ENCODE data around the gene RILPL1. TPM values are rescaled to one million over a fixed set of nuclear protein-coding genes. Genes with fewer than 3 reads are reported as not detected.
"Not testable (repeated sequence)": the region's sequence is repeated elsewhere in the genome, so short reads cannot be mapped to it uniquely, and the experiment has no call there.

The RILPL1 gene
- polyA plus RNA-seq (2012; ENCODE audit: insufficient read depth, insufficient read length, low read depth), result 10.3 TPM

DNA sequence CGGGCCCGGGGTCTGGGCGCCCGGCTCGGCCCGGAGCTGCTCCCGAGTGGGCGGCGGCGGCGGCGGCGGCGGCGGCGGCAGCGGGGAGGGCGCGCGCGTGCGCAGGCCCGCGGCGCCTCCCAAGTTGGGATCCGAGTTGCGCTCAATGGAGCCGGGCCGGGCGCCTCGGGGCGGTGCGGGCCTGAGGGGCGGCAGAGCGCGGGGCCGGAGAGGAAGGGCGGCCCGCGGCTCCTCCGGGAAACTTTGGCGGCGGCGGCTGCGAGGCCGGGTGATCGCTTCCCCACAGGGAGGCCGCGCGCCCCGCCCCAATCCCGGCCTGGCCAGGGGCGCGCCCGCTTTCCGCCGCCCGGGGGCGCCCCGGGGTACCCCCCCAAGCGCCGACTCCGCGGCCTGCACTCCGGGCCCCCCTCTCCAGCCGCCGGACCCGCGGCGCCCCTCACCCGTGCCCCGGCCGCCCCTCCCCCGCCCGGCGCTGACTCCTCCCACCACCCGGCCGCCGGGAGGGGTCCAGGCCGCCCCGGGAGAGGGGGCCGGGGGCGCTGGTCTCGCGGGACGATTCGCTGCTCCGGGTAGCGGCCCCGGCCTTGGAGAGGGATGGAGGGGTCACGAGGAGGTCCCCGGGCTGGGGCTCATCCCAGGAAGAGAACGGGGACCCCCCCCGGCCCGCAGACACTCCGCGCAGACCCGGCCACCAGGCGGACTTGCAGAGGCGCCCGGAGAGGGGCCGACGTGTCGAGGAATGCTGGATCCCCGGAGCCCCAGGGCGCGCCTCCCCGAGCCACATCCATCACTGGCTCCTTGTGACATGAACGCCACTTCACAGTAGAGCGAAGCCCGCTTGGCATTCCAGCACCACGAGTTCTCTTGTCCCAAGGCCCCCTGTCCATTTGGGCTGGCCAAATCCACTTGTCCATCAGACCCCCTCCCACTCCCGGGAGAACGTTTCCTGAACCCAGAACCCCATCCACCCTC is at the start of gene RILPL1:
Gene RILPL1, minus strand, starts transcription at position 48 of the 972 bp plus-strand sequence. CDS start 237 bp downstream, outside the sequence.
- Histone ChIP-seq H3K27me3 (no peaks in the 10 kb centered on the region), H3K4me3 (ENCODE audit: low read depth, low read length) (peak within 1 kb of the TSS; percentile 70), H3K36me3 (no peaks in the 10 kb centered on the region), H3K4me1 (no peaks in the 10 kb centered on the region; the same call in 1 of the 2 replicates), H3K9me3 (no peaks in the 10 kb centered on the region; the same call in 1 of the 2 replicates)
- peak; percentile 73 for DNase-seq
- TF ChIP-seq, protein P1, sequence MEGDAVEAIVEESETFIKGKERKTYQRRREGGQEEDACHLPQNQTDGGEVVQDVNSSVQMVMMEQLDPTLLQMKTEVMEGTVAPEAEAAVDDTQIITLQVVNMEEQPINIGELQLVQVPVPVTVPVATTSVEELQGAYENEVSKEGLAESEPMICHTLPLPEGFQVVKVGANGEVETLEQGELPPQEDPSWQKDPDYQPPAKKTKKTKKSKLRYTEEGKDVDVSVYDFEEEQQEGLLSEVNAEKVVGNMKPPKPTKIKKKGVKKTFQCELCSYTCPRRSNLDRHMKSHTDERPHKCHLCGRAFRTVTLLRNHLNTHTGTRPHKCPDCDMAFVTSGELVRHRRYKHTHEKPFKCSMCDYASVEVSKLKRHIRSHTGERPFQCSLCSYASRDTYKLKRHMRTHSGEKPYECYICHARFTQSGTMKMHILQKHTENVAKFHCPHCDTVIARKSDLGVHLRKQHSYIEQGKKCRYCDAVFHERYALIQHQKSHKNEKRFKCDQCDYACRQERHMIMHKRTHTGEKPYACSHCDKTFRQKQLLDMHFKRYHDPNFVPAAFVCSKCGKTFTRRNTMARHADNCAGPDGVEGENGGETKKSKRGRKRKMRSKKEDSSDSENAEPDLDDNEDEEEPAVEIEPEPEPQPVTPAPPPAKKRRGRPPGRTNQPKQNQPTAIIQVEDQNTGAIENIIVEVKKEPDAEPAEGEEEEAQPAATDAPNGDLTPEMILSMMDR (IDR thresholded peaks at IDR 0.05; ENCODE audit: low read depth, low read length), result peak; percentile 30; the same call in 1 of the 2 replicates

DNA sequence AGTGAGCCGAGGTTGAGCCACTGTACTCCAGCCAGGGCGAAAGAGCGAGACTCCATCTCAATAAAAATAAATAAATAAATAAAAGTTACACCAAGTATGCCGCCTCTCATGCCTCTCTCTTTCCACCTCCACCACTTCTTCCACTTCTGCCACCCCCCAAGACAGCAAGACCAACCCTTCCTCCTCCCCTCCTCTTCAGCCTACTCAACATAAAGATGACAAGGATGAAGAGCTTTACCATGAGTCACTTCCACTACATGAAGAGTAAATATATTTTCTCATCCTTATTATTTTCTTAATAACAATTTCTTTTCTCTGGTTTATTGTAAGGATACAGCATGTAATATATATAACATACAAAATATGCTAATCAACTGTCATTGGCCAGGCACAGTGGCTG is 47.3 kb upstream of the RILPL1 start:
- H3K4me3 ChIP-seq (ENCODE audit: low read depth, low read length), result no peak overlapping the region
- H3K36me3 ChIP-seq, result no peaks in the 10 kb centered on the region
- TF ChIP-seq, protein P1 (IDR thresholded peaks at IDR 0.05; ENCODE audit: low read depth, low read length), result no peak
- no peak for DNase-seq
- no peaks in the 10 kb centered on the region for H3K9me3 ChIP-seq
- H3K27me3 ChIP-seq, result no peaks in the 10 kb centered on the region
- H3K4me1 ChIP-seq, result no peaks in the 10 kb centered on the region; the same call in 1 of the 2 replicates

- not testable (repeated sequence) for H3K9me3 ChIP-seq; H3K27me3 ChIP-seq; H3K4me1 ChIP-seq; H3K36me3 ChIP-seq; DNase-seq; H3K4me3 ChIP-seq (ENCODE audit: low read depth, low read length)
Measured at GRCh38 chr12:123578829-123579228, 45.3 kb upstream of the RILPL1 start.

DNA sequence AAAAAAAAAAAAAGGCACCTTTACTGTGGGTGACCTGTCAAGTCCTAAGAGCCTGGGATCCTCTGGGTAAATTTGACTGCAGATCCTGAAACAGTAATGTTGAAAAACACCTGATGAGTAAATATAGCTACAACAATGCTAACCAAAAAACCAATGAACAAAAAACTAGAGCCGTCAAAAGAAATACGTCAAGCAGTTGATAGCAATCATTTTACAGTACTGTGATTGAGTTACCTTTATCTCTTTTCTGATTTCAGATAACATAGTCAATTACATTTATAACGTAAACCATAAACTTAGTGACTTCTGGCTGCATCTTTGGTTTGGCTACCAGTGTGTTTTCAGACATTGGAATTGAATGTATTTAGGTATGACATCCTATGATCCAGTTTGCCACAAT is 44.7 kb upstream of the RILPL1 start:
- DNase-seq, result no peak
- Histone ChIP-seq H3K36me3 (no peaks in the 10 kb centered on the region), H3K9me3 (no peaks in the 10 kb centered on the region), H3K27me3 (no peaks in the 10 kb centered on the region), H3K4me3 (ENCODE audit: low read depth, low read length) (no peak overlapping the region), H3K4me1 (no peaks in the 10 kb centered on the region)
- TF ChIP-seq, protein P1 (IDR thresholded peaks at IDR 0.05; ENCODE audit: low read depth, low read length), result no peak

DNA sequence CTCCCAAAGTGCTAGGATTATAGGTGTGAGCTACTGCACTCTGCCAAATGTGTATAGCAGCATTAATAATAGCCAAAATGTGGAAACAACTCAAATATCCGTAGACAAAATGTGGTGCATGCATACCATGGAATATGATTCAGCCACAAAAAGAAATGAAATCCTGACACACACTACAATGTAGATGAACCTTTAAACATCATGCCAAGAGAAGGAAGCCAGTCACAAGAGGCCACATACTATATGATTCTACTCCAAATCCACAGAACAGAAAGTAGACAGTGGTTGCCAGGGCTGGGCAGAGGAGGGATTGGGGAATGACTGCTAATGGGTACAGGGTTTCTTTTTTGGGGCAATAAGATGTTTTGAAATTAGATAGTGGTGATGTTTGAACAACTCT is 43.1 kb upstream of the RILPL1 start:
- Histone ChIP-seq H3K4me3 (ENCODE audit: low read depth, low read length) (no peak overlapping the region), H3K4me1 (no peaks in the 10 kb centered on the region), H3K36me3 (no peaks in the 10 kb centered on the region), H3K9me3 (no peaks in the 10 kb centered on the region), H3K27me3 (no peaks in the 10 kb centered on the region)
- DNase-seq, result no peak
- TF ChIP-seq, protein P1 (IDR thresholded peaks at IDR 0.05; ENCODE audit: low read depth, low read length), result no peak

DNA sequence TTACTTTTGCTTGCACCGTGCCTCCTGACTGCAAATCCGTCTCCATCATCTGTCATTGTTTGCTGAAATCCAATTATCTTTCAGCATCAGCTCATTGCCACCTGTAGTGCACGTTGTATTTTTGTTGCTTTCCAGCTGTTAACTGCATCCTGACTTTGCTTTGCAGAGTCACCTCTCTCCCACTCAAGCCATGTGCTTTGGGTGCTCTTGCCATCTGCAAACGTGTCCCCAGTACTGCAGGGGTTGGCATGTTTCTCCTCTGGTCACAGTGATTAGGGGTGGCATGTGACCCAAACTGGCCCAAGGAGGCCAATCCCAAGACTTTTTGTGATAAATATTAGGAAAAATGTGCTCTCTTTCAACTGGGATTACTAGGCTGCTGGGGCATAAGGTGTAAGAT is 40.4 kb upstream of the RILPL1 start:
- DNase-seq, result no peak
- H3K4me3 ChIP-seq (ENCODE audit: low read depth, low read length), result no peak overlapping the region
- no peaks in the 10 kb centered on the region for H3K27me3 ChIP-seq
- H3K4me1 ChIP-seq, result no peaks in the 10 kb centered on the region
- H3K9me3 ChIP-seq, result no peaks in the 10 kb centered on the region
- TF ChIP-seq, protein P1 (IDR thresholded peaks at IDR 0.05; ENCODE audit: low read depth, low read length), result no peak
- H3K36me3 ChIP-seq, result no peaks in the 10 kb centered on the region
